Fibroblast of mammary gland (primary cell): ENCODE data around the gene KATNAL1.

Experiments used
- DNase-seq: peaks from one replicate; pipeline ENCODE4 v3.0.0-alpha.2; 2010; ENCODE audit warnings: low read depth
- H3K4me3 ChIP-seq: 2 replicates; pipeline ENCODE4 v1.5.1; 2011; ENCODE audit warnings: low read depth, mild to moderate bottlenecking, low read length, moderate library complexity; ENCODE audit not compliant: control insufficient read depth
- TF ChIP-seq, protein P1 (sequence below): conservative IDR thresholded peaks from 2 replicates; pipeline ENCODE4 v1.5.1; 2011; ENCODE audit warnings: low read depth, low read length, inconsistent platforms; ENCODE audit not compliant: control insufficient read depth, insufficient read depth

KATNAL1 gene

GRCh38 chr13:30204564-30204963, 102.8 kb downstream of the KATNAL1 start:
- H3K4me3 ChIP-seq = no peak overlapping the region
- no peak for DNase-seq
- TF ChIP-seq, protein P1, sequence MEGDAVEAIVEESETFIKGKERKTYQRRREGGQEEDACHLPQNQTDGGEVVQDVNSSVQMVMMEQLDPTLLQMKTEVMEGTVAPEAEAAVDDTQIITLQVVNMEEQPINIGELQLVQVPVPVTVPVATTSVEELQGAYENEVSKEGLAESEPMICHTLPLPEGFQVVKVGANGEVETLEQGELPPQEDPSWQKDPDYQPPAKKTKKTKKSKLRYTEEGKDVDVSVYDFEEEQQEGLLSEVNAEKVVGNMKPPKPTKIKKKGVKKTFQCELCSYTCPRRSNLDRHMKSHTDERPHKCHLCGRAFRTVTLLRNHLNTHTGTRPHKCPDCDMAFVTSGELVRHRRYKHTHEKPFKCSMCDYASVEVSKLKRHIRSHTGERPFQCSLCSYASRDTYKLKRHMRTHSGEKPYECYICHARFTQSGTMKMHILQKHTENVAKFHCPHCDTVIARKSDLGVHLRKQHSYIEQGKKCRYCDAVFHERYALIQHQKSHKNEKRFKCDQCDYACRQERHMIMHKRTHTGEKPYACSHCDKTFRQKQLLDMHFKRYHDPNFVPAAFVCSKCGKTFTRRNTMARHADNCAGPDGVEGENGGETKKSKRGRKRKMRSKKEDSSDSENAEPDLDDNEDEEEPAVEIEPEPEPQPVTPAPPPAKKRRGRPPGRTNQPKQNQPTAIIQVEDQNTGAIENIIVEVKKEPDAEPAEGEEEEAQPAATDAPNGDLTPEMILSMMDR = no peak

GRCh38 chr13:30196025-30196424, 111.3 kb downstream of the KATNAL1 start:
- peak; percentile 48 for DNase-seq
- H3K4me3 ChIP-seq = no peak overlapping the region
- TF ChIP-seq, protein P1 = no peak

GRCh38 chr13:30194906-30195305, 112.4 kb downstream of the KATNAL1 start:
- H3K4me3 ChIP-seq = no peak overlapping the region
- DNase-seq = no peak
- TF ChIP-seq, protein P1 = no peak

GRCh38 chr13:30193279-30194234, 113.8 kb downstream of the KATNAL1 start:
- no peak overlapping the region for H3K4me3 ChIP-seq
- TF ChIP-seq, protein P1 = no peak
- no peak for DNase-seq

GRCh38 chr13:30192320-30193093, 114.8 kb downstream of the KATNAL1 start:
- TF ChIP-seq, protein P1 = no peak
- H3K4me3 ChIP-seq = no peak overlapping the region
- no peak for DNase-seq

DNA sequence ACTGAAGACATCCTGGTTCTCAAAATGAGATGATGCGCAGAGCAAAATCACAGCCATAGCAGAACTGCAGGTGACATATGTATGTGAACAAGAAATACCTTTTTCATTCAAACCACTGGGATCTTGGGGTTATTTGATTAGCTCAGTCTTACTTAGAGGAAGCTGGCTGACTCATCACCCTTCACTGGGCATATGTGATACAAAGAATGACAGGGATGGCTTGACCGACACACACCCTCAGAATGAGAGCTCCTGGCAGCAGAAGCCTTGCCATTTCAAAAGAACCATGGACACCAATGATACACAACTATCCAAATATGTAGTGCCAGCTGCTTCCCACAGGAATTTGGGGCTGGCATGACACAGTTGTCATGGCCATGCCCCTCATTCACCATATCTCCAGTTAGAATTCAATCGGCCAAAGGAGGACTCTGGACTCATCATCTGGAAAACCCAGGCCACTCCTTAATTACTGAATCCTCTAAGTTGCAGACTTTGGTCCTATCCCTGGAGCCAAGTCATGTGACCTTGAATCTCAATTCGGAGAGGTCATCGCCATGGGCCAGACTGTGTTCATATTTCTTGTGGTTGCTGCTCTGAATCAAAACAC, 115.8 kb downstream of the KATNAL1 start:
- DNase-seq = peak; percentile 38
- TF ChIP-seq, protein P1 = no peak
- H3K4me3 ChIP-seq = no peak overlapping the region
